Neural cell (in vitro differentiated cells): ENCODE results near the gene S1PR2.

Source experiments
- EZH2 ChIP-seq: fragments of 200-600, 300-800 bp; shearing (Covaris generic), sonication (generic); IDR thresholded peaks from 2 replicates; pipeline ENCODE4 v1.6.1; 2014; ENCODE audit warnings: antibody characterized with exemption, low read length, borderline replicate concordance, mild to moderate bottlenecking; ENCODE audit not compliant: insufficient read depth, poor library complexity, severe bottlenecking
- POLR2AphosphoS5 ChIP-seq: IDR thresholded peaks from 2 replicates; pipeline ENCODE4 v1.6.1; 2012
- RAD21 ChIP-seq: fragments of 450-650 bp; conservative IDR thresholded peaks from 2 replicates; pipeline ENCODE4 v1.6.1; 2014; ENCODE audit warnings: antibody characterized with exemption, mild to moderate bottlenecking, moderate library complexity
- TAF1 ChIP-seq: IDR thresholded peaks from 2 replicates; pipeline ENCODE4 v1.6.1; 2012; ENCODE audit warnings: low read depth
- TF ChIP-seq, protein P1 (sequence below): fragments of 450-650 bp; IDR thresholded peaks from 2 replicates; pipeline ENCODE4 v1.5.1; 2014; ENCODE audit warnings: antibody characterized with exemption, mild to moderate bottlenecking, moderate library complexity; ENCODE audit not compliant: poor library complexity, severe bottlenecking

DNA sequence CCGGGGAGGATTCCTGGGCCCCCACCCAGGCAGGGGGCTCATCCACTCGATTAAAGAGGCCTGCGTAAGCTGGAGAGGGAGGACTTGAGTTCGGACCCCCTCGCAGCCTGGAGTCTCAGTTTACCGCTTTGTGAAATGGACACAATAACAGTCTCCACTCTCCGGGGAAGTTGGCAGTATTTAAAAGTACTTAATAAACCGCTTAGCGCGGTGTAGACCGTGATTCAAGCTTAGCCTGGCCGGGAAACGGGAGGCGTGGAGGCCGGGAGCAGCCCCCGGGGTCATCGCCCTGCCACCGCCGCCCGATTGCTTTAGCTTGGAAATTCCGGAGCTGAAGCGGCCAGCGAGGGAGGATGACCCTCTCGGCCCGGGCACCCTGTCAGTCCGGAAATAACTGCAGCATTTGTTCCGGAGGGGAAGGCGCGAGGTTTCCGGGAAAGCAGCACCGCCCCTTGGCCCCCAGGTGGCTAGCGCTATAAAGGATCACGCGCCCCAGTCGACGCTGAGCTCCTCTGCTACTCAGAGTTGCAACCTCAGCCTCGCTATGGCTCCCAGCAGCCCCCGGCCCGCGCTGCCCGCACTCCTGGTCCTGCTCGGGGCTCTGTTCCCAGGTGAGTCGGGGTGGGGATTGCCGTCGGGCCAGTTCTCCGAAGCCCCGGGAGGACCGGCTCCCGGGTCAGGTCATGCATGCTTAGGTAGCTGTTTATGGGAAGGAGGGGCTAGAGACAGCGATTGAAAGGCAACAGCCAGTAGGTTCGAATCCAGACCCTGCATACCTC, 39.7 kb upstream of the S1PR2 start, which contains the start of gene ICAM1:
- TF ChIP-seq, protein P1, sequence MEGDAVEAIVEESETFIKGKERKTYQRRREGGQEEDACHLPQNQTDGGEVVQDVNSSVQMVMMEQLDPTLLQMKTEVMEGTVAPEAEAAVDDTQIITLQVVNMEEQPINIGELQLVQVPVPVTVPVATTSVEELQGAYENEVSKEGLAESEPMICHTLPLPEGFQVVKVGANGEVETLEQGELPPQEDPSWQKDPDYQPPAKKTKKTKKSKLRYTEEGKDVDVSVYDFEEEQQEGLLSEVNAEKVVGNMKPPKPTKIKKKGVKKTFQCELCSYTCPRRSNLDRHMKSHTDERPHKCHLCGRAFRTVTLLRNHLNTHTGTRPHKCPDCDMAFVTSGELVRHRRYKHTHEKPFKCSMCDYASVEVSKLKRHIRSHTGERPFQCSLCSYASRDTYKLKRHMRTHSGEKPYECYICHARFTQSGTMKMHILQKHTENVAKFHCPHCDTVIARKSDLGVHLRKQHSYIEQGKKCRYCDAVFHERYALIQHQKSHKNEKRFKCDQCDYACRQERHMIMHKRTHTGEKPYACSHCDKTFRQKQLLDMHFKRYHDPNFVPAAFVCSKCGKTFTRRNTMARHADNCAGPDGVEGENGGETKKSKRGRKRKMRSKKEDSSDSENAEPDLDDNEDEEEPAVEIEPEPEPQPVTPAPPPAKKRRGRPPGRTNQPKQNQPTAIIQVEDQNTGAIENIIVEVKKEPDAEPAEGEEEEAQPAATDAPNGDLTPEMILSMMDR = no peak
- TF ChIP-seq EZH2 = peak; percentile 36
- no peak for TF ChIP-seq RAD21
- TF ChIP-seq TAF1 = no peak
- no peak for TF ChIP-seq POLR2AphosphoS5
